Suppressor macrophage treated with lipopolysaccharide for 1 hour (primary cell): ENCODE results near the gene RPL12.
A peak's percentile ranks its signal among the peaks of the same experiment; 100 is the strongest.

ENCODE experiments used
- DNase-seq, 3 donors: peaks; one replicate each; pipeline ENCODE4 v3.0.0-alpha.2; 2020 to 2022

RPL12 gene

DNA sequence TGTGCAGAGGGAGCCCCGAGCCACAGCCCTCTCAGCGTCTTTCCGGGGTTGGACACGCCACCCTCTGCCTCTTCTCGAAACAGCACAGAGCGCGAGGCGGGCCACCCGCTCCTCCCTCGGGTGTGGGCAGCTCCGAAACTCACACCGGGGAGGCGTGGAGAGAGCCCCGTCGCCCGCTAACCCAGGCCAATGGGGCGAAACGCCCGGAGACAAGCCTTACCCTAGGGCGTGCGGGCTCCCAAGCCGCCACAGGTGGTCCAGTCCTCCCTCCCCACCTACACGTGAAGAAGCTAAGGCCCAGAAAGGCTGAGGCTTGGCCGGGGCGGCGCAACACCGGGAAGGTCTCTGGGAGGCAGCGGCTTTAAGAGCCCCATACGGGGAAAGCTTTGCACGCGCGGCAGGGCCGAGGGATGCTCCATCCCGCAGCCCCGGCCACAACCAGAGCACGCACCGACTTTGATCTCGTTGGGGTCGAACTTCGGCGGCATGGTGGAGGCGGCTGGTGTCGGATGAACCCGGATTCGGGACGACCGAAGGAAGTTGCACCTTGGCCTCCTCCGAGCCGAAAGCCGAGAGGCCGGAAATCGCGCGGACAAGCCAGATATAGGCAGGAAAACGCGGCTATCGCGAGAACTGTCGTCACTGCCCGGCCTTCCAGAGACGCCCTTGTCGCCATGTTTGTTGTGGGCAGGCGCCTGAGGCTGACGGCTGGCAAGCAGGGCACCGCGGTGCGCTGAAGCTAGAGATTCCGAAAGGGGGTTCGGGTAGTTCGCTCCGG lies at the start of gene RPL12, which contains the start of gene LRSAM1:
Gene RPL12 (minus strand): TSS at position 577 of the 778 bp plus-strand sequence. CDS start 89 bp downstream, at position 488.
Gene LRSAM1 (plus strand): TSS at position 681 of the 778 bp plus-strand sequence. CDS start 3,018 bp downstream, outside the sequence.
- DNase-seq: peak; percentile 97 to 99 (median 98)

DNA sequence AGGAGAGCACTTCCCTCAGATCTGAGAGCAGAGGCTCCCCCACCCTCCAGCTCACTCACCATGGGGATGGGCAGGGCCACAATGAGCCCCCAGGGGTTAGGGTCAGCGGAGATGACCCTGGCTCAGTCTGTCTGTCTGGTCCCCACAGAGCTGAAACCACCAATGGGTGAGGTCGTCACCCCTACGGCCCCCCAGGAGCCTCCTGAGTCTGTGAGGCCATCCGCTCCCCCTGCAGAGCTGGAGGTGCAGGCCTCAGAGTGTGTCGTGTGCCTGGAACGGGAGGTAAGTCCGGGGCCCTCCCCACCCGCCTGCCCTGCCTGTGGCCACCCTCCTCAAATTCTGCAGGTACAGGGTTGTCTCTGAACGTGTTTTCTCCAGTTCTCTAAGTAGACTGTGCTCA lies 49.7 kb upstream of the RPL12 start:
- DNase-seq: no peak

DNA sequence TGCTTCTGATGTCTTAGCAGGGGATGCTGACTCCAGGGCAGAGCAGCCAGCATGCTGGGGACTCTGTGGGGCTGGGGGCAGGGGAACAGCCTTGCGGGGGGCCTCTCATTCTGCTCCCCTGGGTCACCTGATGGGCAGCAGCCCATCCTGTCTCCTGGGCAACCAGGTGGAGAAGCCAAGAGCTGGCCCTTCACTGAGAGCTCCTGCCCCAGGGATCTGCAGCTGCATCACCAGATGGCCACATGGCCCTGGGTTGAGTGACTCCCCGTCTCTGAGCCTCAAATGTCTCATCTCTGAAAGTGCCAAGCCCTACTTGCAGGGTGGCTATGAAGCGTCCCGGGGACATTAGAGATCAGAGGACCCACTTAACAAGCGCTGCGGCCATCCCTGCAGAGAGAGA lies 49.2 kb upstream of the RPL12 start:
- DNase-seq: no peak

- DNase-seq: no peak
Measured at GRCh38 chr9:127498298-127498697, 47.1 kb upstream of the RPL12 start.

GRCh38 chr9:127497656-127498290 lies 46.6 kb upstream of the RPL12 start:
- DNase-seq: no peak

DNA sequence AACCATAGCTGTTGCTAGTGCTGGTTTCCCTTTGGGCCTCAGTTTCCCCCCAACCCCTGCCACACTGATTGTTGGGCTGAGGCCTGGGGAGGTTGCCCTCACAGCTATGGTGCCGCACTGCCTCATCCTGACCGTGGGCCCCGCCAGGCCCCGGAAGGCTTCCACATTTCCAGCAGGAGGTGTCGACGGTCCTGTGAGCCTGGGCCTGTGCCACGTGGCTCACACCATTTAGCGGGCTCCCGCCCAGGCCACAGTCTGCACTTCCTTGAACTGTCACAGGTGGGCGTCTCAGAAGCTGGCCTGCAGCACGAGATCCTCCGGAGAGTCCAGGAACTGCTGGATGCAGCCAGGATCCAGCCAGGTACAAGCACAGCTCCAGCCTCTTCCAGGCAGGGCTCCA lies 45.8 kb upstream of the RPL12 start:
- no peak for DNase-seq

DNA sequence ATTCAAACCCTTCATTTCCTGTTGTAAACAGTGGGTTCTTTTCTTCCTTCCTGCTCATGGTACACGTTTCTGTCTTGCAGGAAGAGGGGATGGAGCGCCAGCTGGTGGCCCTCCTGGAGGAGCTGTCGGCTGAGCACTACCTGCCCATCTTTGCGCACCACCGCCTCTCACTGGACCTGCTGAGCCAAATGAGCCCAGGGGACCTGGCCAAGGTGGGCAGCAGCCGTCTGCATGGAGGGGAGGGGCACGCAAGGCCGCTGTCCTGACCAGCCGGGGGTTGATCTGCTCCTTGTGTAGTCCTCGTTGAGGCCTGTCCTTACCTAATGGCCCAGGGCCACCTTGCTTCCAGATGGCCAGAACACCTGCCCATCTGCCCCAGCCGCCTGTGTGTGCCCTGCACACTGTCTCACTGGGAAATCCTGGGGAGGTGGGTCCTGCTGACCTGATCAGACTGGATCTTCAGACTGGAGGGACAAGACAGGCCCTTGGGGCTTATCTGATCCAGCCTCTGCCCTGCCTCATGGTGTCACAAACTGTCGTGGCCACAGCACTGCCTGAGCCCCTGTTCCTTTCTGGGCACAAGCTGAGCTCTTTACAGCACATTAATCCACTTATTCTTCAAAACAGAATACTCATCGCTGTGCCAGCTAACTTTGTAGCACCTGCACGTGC lies 44.8 kb upstream of the RPL12 start:
- no peak for DNase-seq

GRCh38 chr9:127494304-127494702 lies 43.1 kb upstream of the RPL12 start:
- DNase-seq: no peak

DNA sequence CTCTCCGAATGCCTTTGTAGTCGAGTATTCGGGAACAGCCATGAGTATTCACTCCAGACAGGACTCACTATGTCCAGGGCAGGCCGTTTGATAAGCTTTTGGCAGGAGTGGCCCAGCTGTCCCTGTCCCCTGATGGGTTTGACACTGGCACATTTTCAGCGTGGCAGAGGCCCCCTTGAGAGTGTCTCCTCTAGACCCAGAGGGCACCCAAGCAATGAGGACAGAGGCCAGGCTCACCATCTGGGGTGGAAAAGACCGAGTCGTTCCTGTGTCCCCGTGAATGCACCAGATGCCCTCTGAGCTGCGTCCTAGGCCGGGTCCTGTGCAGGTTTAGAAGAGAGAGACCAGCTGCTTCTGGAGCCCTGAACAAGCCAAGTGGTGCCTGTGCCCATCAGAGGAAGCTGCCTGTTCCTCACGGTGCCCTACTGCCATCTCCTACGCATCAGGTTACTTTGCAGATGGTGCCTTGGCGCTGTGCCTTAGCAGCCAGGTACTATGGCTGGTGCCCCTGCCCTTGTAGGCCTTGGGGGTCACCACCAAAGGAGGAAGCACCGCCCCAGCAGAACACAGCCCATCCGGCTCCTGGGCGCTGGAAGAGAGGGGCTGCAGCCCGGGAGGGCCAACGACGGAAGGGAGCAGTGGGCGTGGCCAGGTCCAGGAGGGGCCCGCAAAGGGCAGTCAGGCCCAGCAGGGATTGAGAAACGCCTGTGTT lies 42.5 kb upstream of the RPL12 start:
- no peak for DNase-seq

- no peak for DNase-seq
Measured at GRCh38 chr9:127492616-127493015, 41.4 kb upstream of the RPL12 start.

GRCh38 chr9:127491516-127491915 lies 40.3 kb upstream of the RPL12 start:
- no peak for DNase-seq

- no peak for DNase-seq
Measured at GRCh38 chr9:127490535-127491230, 39.5 kb upstream of the RPL12 start.

GRCh38 chr9:127489471-127490115 lies 38.4 kb upstream of the RPL12 start:
- DNase-seq: no peak

DNA sequence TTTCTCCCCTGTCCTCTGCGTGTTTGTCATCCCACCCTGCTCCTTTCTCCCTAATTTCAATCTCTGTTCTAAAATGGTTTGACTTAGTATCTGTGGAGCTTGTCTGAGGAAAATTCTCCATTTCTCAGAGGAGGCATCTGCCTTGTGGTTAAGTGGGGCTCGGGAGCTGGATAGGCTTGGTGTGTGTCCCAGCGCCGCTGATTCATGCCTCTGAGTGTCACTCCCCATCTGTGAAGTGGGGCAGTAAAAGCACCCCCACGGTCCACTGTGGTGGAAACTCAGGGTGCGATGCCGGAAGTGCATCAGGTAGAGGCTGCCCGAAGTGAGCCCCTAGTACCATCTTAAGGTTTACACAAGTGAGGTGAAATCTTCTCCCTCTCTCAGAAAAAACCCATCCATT lies 37.7 kb upstream of the RPL12 start:
- DNase-seq: no peak

DNA sequence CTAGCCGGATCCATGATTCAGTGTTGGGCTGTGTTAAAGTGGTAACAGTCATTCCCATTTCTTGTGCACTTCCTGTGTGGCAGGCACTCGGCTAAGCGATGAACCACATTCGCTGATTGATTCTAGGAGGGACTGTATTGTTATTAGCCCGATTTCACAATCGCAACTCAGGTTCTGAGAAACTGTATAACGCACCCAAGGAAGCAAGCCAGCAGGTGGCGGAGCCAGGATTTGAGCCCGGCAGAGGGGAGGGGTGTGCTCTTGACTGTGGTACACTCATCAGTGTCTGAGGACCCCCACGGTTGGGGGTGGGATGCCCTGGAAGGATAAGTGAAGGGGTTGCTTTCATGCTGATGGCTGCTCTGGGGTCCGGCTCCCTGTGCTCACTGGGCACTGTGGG lies 34.8 kb upstream of the RPL12 start:
- no peak for DNase-seq

DNA sequence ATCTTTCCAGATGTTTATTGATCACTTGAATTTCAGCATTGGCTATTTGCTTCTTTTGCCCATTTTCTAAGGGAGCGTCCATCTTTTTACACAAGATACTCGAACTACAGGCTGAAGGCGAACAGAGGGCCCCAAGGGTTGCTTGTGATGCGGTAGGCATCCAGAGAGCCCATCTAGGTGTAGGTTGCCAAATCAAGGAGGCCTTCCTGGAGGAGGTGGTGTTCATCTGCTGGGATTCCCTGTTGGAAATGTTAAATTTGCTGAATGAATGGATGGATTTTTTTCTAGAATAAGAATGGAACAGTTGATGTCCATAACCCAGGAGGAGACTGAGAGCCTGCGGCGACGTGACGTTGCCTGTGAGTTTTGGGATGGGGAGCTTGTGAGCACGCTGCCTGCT lies 31.5 kb upstream of the RPL12 start:
- DNase-seq: no peak

GRCh38 chr9:127479507-127480081 lies 28.4 kb upstream of the RPL12 start:
- no peak for DNase-seq

DNA sequence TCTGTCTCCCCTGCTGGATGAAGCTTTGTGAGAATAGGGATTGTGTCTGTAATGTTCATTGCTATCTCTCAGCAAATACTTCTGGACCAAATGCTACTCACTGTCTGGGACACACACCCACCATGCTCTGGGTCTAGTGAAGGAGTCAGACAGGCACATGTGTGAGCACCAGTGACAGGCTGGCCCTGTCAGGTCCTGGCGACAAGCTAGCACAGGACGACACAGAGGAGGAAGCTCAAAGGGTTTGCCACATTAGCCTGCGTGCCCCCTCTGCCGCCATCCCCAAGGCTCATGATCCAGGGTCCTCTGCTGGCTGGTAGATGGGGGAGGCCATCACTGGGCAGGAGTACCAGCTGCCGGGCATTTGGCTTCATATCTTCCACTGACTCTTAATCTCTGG lies 23.4 kb upstream of the RPL12 start:
- no peak for DNase-seq

DNA sequence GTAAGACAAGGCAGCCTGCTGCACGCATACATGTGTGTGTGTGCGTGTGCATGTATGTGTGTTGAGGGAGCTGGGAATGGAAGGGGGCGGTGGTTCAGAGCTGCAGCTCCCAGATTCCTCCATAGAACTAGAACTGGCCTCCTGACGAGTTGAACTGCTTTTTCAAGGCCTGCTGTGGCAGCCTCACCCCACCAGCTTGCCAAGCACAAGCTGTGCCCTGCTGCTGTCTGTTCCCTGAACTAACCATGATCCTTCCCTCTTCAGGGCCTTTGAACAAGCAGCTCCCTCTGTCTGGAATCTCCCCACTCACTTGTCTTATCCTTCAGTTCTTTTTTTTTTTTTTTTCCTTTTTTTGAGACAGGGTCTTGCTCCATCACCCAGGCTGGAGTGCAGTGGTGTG lies 22.7 kb upstream of the RPL12 start:
- no peak for DNase-seq

DNA sequence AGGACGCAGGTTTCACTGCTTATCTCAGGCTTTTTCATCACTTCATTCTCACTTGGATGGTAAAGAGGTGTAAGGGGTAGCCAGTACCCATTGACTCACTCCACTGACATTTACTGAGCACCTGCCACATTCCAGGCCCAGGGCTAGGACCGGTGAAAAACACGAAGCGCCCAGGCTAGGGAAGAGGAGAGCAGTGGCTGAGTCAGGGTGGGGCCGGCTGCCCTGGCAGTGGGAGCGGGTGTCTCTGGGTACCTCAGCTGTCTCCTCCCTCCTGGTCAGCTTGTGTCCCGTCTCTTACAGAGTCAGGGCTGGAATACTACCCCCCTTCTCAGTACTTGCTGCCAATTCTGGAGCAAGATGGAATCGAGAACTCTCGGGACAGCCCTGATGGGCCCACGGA lies 22.3 kb upstream of the RPL12 start:
- no peak for DNase-seq

DNA sequence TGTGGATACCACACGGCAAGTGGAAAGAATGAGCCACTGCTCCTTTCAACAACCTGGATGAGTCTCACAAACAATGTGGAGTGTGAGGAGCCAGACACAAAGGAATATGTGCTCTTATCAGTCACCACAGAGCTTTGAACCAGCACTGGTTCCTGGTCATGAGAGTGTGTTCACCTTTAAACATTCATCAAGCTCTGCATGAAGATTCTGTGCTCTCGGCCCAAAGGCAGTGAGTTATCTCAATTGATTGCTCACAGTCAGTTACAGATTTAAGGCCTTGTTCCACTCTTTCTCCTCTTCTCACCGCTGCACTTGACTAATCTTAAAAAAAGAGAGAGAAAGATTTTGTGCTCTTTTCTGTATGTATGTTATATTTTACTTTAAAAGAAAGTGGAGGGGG lies 19.5 kb upstream of the RPL12 start:
- no peak for DNase-seq

GRCh38 chr9:127467621-127468020 lies 16.4 kb upstream of the RPL12 start:
- DNase-seq: no peak
